ENCODE data around the gene IL20.
"Not testable (repeated sequence)": the region's sequence is repeated elsewhere in the genome, so short reads cannot be mapped to it uniquely, and the experiment has no call there.

IL20 gene

DNA sequence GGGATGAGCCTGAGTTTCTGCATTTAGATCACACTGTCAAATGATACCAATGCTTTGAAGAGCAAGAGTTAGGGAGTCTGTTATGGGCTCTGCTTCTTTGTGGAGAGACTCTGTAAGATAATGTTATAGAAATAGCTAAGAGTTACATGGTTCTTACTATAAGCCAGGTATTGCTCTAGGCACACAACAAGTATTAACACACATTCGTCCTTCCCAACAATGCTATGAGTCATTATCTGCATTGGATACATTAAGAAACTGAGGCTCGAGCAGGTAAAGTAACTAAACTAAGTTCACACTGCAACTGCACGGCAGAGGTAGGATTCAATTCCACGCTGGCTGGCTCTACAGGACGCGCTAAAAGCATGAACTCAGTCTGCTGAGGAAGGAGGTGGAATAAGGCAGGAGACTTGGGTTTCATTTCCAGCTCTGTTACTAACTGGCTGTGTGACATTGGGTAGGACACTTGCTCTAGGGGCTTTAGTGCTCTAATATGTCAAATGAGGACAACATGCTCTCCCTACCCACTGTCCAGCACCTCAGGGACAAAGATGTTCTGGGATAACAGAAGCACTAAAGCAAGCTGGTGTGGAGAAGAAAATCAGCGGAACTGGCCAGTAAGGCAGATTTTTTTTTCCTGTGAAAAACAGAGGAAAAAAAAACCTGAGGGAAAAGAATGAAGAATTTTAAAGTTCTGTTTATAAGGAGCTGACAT is 23.7 kb upstream of the IL20 start:
- no peak overlapping the region for H3K27ac ChIP-seq (ENCODE audit: insufficient read depth, low read depth, low read length, poor library complexity, severe bottlenecking)
- 93 to 94% methylated on average over 7 of the region's 7 CpGs for WGBS, 2 experiments
- no peaks in the 10 kb centered on the region for H3K4me1 ChIP-seq (ENCODE audit: control insufficient read depth, insufficient read depth, low read length)
- no peaks in the 10 kb centered on the region for H3K27me3 ChIP-seq (ENCODE audit: control insufficient read depth, insufficient read depth, low read length, poor library complexity, severe bottlenecking)
- no peaks in the 10 kb centered on the region for H3K9me3 ChIP-seq (ENCODE audit: control insufficient read depth, low read length)
- H3K4me3 ChIP-seq (ENCODE audit: insufficient read depth, low read depth, low read length) = no peak overlapping the region
- no peaks in the 10 kb centered on the region for H3K36me3 ChIP-seq (ENCODE audit: control insufficient read depth, insufficient read depth, low read length)

DNA sequence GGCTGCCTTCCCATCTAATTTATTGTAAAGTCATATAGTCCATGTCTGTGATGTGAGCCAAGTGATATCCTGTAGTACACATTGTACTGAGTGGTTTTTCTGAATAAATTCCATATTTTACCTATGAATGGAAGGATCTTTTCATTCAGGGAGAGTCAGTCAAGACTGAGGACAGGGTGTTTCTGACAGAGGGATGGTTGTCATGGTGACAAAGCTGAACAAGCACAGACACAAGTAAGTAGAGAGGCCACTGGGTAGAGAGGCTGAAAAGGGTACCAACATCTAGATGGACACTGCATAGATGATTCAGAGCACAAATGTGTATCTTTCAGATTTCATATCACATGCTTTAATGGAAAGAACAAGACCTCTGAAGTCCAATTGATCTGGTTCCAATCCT is 22.6 kb upstream of the IL20 start:
- Histone ChIP-seq H3K4me1 (ENCODE audit: control insufficient read depth, insufficient read depth, low read length) (no peaks in the 10 kb centered on the region), H3K4me3 (ENCODE audit: insufficient read depth, low read depth, low read length) (no peak overlapping the region), H3K36me3 (ENCODE audit: control insufficient read depth, insufficient read depth, low read length) (no peaks in the 10 kb centered on the region), H3K27ac (ENCODE audit: insufficient read depth, low read depth, low read length, poor library complexity, severe bottlenecking) (no peak overlapping the region), H3K9me3 (ENCODE audit: control insufficient read depth, low read length) (no peaks in the 10 kb centered on the region), H3K27me3 (ENCODE audit: control insufficient read depth, insufficient read depth, low read length, poor library complexity, severe bottlenecking) (no peaks in the 10 kb centered on the region)

DNA sequence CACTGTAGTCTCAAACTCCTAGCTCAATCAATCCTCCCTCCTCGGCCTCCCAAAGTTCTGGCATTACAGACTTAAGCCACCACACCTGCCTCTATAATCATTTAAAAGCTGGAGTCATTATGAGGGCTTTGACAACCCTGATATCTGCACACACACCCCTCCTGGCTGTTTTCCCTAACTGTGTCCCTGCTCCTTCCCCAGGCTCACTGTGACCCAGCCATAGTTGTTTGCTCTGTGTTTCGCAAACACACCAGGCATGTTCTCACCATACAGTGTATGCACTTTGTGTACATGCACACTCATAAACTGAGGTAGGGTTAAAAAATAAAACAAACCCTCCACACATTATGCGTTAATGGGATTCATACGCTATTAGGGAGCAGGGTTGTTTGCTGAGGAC is 21.8 kb upstream of the IL20 start:
- no peak overlapping the region for H3K27ac ChIP-seq (ENCODE audit: insufficient read depth, low read depth, low read length, poor library complexity, severe bottlenecking)
- WGBS, 2 experiments = 94 to 95% methylated on average over 4 of the region's 4 CpGs
- H3K4me3 ChIP-seq (ENCODE audit: insufficient read depth, low read depth, low read length) = no peak overlapping the region
- H3K9me3 ChIP-seq (ENCODE audit: control insufficient read depth, low read length) = no peaks in the 10 kb centered on the region
- no peaks in the 10 kb centered on the region for H3K36me3 ChIP-seq (ENCODE audit: control insufficient read depth, insufficient read depth, low read length)
- no peaks in the 10 kb centered on the region for H3K27me3 ChIP-seq (ENCODE audit: control insufficient read depth, insufficient read depth, low read length, poor library complexity, severe bottlenecking)
- no peaks in the 10 kb centered on the region for H3K4me1 ChIP-seq (ENCODE audit: control insufficient read depth, insufficient read depth, low read length)

DNA sequence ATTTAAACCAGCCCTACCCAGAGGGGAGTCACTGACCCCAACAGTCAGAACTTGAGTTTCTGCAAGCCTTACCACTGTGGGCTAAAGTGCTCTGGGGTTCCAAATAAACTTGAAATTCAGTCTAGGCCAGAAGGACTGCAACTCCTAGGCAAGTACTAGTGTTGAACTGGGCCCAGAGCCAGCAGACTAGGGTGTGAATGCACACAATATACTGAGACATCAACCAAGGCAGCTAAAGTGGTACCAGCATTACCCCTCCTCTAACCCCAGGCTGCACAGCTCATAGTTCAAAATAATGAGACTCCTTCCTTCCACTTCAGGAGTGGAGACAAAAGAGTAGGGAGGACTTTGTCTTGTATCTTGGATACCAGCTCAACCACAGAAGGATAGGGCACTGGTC is 18.9 kb upstream of the IL20 start:
- Histone ChIP-seq H3K36me3 (ENCODE audit: control insufficient read depth, insufficient read depth, low read length) (no peaks in the 10 kb centered on the region), H3K27me3 (ENCODE audit: control insufficient read depth, insufficient read depth, low read length, poor library complexity, severe bottlenecking) (no peaks in the 10 kb centered on the region), H3K9me3 (ENCODE audit: control insufficient read depth, low read length) (no peaks in the 10 kb centered on the region), H3K27ac (ENCODE audit: insufficient read depth, low read depth, low read length, poor library complexity, severe bottlenecking) (no peak overlapping the region), H3K4me3 (ENCODE audit: insufficient read depth, low read depth, low read length) (no peak overlapping the region), H3K4me1 (ENCODE audit: control insufficient read depth, insufficient read depth, low read length) (no peaks in the 10 kb centered on the region)

DNA sequence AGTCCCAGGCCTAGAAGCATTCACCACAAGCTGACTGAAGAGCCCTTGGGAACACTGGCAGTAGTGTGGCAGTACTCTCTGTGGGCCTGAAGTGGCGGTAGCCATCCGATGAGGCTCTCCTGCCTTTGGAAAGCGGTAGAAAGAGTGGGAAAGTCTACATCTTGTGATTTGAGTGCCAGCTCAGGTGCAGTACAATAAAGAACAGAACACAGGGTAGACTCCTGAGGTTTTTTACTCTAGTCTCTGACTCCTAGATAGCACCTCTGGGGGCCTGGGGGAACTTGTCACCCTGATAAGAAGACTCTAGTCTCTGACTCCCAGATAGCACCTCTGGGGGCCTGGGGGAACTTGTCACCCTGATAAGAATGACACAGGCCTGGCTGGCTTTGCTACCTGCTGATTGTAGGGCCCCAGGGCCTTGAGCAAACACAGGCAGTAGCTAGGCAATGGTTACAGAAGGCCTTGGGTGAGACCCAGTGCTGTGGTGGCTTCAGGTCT is 18.0 kb upstream of the IL20 start:
- no peaks in the 10 kb centered on the region for H3K9me3 ChIP-seq (ENCODE audit: control insufficient read depth, low read length)
- H3K4me3 ChIP-seq (ENCODE audit: insufficient read depth, low read depth, low read length) = no peak overlapping the region
- no peaks in the 10 kb centered on the region for H3K4me1 ChIP-seq (ENCODE audit: control insufficient read depth, insufficient read depth, low read length)
- no peaks in the 10 kb centered on the region for H3K27me3 ChIP-seq (ENCODE audit: control insufficient read depth, insufficient read depth, low read length, poor library complexity, severe bottlenecking)
- WGBS, 2 experiments = 97 to 98% methylated on average over 3 of the region's 3 CpGs
- no peaks in the 10 kb centered on the region for H3K36me3 ChIP-seq (ENCODE audit: control insufficient read depth, insufficient read depth, low read length)
- H3K27ac ChIP-seq (ENCODE audit: insufficient read depth, low read depth, low read length, poor library complexity, severe bottlenecking) = no peak overlapping the region

DNA sequence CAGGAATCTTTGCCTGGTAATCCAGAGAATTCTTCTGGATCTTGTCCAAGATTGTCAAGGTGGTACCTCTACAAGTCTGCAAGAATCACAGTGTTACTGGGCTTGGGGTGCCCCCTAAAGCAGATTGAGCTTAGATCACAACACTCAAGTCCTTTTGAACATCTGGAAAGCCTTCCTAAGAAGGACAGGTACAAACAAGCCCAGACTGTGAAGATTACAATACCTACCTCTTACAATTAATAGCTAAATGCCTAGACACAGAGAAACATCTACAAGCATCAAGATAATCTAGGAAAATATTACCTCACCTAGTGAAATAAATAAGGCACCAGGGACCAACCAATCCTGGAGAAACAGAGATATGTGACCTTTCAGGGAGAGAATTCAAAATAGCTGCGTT is 17.5 kb upstream of the IL20 start:
- 96 to 100% methylated on average over 1 of the region's 1 CpG for WGBS, 2 experiments
- Histone ChIP-seq H3K4me1 (ENCODE audit: control insufficient read depth, insufficient read depth, low read length) (no peaks in the 10 kb centered on the region), H3K4me3 (ENCODE audit: insufficient read depth, low read depth, low read length) (no peak overlapping the region), H3K9me3 (ENCODE audit: control insufficient read depth, low read length) (no peaks in the 10 kb centered on the region), H3K36me3 (ENCODE audit: control insufficient read depth, insufficient read depth, low read length) (no peaks in the 10 kb centered on the region), H3K27ac (ENCODE audit: insufficient read depth, low read depth, low read length, poor library complexity, severe bottlenecking) (no peak overlapping the region), H3K27me3 (ENCODE audit: control insufficient read depth, insufficient read depth, low read length, poor library complexity, severe bottlenecking) (no peaks in the 10 kb centered on the region)

DNA sequence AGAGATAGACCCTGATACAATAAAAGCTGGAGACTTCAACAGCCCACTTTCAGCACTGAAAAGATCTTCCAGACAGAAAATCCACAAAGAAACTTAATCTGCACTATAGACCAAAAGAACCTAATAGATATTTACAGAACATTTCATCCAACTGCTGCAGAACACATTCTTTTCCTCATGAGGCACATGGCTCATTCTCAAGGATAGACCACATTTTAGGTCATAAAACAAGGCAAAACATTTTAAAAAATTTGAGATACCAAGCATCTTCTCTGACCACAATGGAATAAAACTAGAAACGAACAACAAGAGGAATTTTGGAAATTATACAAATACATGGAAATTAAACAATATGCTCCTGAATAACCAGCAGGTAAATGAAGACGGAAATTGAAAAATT is 15.0 kb upstream of the IL20 start:
- Histone ChIP-seq H3K27ac (ENCODE audit: insufficient read depth, low read depth, low read length, poor library complexity, severe bottlenecking) (no peak overlapping the region), H3K4me1 (ENCODE audit: control insufficient read depth, insufficient read depth, low read length) (no peaks in the 10 kb centered on the region), H3K36me3 (ENCODE audit: control insufficient read depth, insufficient read depth, low read length) (no peaks in the 10 kb centered on the region), H3K27me3 (ENCODE audit: control insufficient read depth, insufficient read depth, low read length, poor library complexity, severe bottlenecking) (no peaks in the 10 kb centered on the region), H3K4me3 (ENCODE audit: insufficient read depth, low read depth, low read length) (no peak overlapping the region), H3K9me3 (ENCODE audit: control insufficient read depth, low read length) (no peaks in the 10 kb centered on the region)
- 90 to 100% methylated on average over 1 to 2 of the region's 2 CpGs for WGBS, 2 experiments

DNA sequence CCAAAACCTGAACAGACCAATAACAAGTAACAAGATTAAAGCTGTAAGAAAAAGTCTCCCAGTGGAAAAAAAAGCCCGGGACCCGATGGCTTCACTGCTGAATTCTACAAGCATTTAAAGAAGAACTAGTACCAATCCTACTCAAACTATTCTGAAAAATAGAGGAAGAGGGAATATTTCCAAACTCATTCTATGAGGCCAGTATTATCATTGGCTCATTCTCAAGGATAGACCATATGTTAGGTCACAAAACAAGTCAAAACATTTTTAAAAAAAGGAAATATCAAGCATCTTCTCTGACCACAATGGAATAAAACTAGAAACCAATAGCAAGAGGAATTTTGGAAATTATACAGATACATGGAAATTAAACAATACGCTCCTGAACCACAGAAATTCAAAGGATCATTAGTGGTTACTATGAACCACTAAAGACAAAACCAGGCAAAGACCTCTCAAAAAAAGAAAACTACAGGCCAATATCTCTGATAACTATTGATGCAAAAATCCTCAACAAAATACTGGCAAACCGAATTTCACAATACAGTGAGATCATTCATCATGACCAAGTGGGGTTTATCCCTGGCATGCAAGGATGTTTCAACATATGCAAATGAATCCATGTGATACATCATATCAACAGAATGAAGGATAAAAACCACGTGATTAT is 13.9 kb upstream of the IL20 start:
- Histone ChIP-seq H3K27ac (ENCODE audit: insufficient read depth, low read depth, low read length, poor library complexity, severe bottlenecking) (no peak overlapping the region), H3K36me3 (ENCODE audit: control insufficient read depth, insufficient read depth, low read length) (no peaks in the 10 kb centered on the region), H3K4me1 (ENCODE audit: control insufficient read depth, insufficient read depth, low read length) (no peaks in the 10 kb centered on the region), H3K4me3 (ENCODE audit: insufficient read depth, low read depth, low read length) (no peak overlapping the region), H3K9me3 (ENCODE audit: control insufficient read depth, low read length) (no peaks in the 10 kb centered on the region), H3K27me3 (ENCODE audit: control insufficient read depth, insufficient read depth, low read length, poor library complexity, severe bottlenecking) (no peaks in the 10 kb centered on the region)
- 72 to 77% methylated on average over 3 to 5 of the region's 5 CpGs for WGBS, 2 experiments

DNA sequence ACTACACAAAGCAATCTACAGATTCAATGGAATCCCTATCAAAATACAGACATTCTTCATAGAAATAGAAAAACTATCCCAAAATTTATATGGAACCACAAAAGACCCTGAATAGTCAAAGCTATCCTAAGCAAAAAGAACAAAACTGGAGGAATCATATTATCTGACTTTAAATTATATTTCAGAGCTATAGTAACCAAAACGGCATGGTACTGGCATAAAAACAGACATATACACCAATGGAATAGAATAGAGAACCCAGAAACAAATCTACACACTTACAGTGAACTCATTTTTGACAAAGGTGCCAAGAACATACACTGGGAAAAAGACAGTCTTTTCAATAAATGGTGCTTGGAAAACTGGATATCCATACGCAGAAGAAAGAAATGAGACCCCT is 12.8 kb upstream of the IL20 start:
- not testable (repeated sequence) for H3K9me3 ChIP-seq (ENCODE audit: control insufficient read depth, low read length)
- 93 to 95% methylated on average over 2 of the region's 2 CpGs for WGBS, 2 experiments

DNA sequence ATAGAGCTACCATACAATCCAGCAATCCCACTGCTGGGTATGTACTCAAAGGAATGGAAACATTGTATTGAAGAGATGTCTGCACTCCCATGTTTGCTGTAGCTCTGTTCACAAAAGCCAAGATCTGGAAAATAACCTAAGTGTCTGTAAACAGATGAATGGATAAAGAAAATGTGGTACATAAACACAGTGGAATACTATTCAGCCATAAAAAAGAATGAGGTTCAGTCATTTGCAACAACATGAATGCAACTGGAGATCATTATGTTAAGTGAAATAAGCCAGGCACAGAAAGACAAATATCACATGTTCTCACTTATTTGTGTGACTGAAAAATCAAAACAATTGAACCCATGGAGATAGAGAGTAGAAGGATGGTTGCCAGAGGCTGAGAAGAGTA is 11.7 kb upstream of the IL20 start:
- H3K27ac ChIP-seq (ENCODE audit: insufficient read depth, low read depth, low read length, poor library complexity, severe bottlenecking); H3K4me3 ChIP-seq (ENCODE audit: insufficient read depth, low read depth, low read length); H3K4me1 ChIP-seq (ENCODE audit: control insufficient read depth, insufficient read depth, low read length); H3K9me3 ChIP-seq (ENCODE audit: control insufficient read depth, low read length); H3K27me3 ChIP-seq (ENCODE audit: control insufficient read depth, insufficient read depth, low read length, poor library complexity, severe bottlenecking); H3K36me3 ChIP-seq (ENCODE audit: control insufficient read depth, insufficient read depth, low read length): not testable (repeated sequence)

More for the DNA sequence above, 12.8 kb upstream of the IL20 start:
- H3K36me3 ChIP-seq (ENCODE audit: control insufficient read depth, insufficient read depth, low read length); H3K27me3 ChIP-seq (ENCODE audit: control insufficient read depth, insufficient read depth, low read length, poor library complexity, severe bottlenecking); H3K27ac ChIP-seq (ENCODE audit: insufficient read depth, low read depth, low read length, poor library complexity, severe bottlenecking); H3K4me1 ChIP-seq (ENCODE audit: control insufficient read depth, insufficient read depth, low read length); H3K4me3 ChIP-seq (ENCODE audit: insufficient read depth, low read depth, low read length): not testable (repeated sequence)

Measured in ectodermal cell (in vitro differentiated cells).